ENCODE data around the gene NEUROG2. TPM values are rescaled to one million over a fixed set of nuclear protein-coding genes. Genes with fewer than 3 reads are reported as not detected.
"Not testable (repeated sequence)": the region's sequence is repeated elsewhere in the genome, so short reads cannot be mapped to it uniquely, and the experiment has no call there.

NEUROG2 gene
- not detected for total RNA-seq

GRCh38 chr4:112516066-112516470, at the start of gene NEUROG2:
Gene NEUROG2 (minus strand): TSS chr4:112516180. CDS start chr4:112515475, 705 bp downstream.
- DNase-seq (ENCODE audit: low spot score), result no peak

GRCh38 chr4:112564706-112565270, 48.8 kb upstream of the NEUROG2 start:
- DNase-seq (ENCODE audit: low spot score), result no peak

- DNase-seq (ENCODE audit: low spot score), result no peak
Observed at GRCh38 chr4:112563431-112564200, 47.6 kb upstream of the NEUROG2 start.

GRCh38 chr4:112562254-112562879, 46.4 kb upstream of the NEUROG2 start:
- no peak for DNase-seq (ENCODE audit: low spot score)

- no peak for DNase-seq (ENCODE audit: low spot score)
Observed at GRCh38 chr4:112560084-112560483, 44.1 kb upstream of the NEUROG2 start.

GRCh38 chr4:112559053-112559452, 43.1 kb upstream of the NEUROG2 start:
- no peak for DNase-seq (ENCODE audit: low spot score)

GRCh38 chr4:112557676-112558411, 41.9 kb upstream of the NEUROG2 start:
- no peak for DNase-seq (ENCODE audit: low spot score)

GRCh38 chr4:112554271-112554670, 38.3 kb upstream of the NEUROG2 start:
- not testable (repeated sequence) for DNase-seq (ENCODE audit: low spot score)

GRCh38 chr4:112552668-112553067, 36.7 kb upstream of the NEUROG2 start:
- no peak for DNase-seq (ENCODE audit: low spot score)

GRCh38 chr4:112550728-112551127, 34.7 kb upstream of the NEUROG2 start:
- DNase-seq (ENCODE audit: low spot score), result no peak

GRCh38 chr4:112546476-112546875, 30.5 kb upstream of the NEUROG2 start:
- no peak for DNase-seq (ENCODE audit: low spot score)

GRCh38 chr4:112545346-112545745, 29.4 kb upstream of the NEUROG2 start:
- no peak for DNase-seq (ENCODE audit: low spot score)

GRCh38 chr4:112540695-112541094, 24.7 kb upstream of the NEUROG2 start:
- no peak for DNase-seq (ENCODE audit: low spot score)

- DNase-seq (ENCODE audit: low spot score), result no peak
Observed at GRCh38 chr4:112536123-112536522, 20.1 kb upstream of the NEUROG2 start.

- no peak for DNase-seq (ENCODE audit: low spot score)
Observed at GRCh38 chr4:112532267-112532666, 16.3 kb upstream of the NEUROG2 start.

- DNase-seq (ENCODE audit: low spot score), result no peak
Observed at GRCh38 chr4:112531146-112531545, 15.2 kb upstream of the NEUROG2 start.

- DNase-seq (ENCODE audit: low spot score), result no peak
Observed at GRCh38 chr4:112526061-112526460, 10.1 kb upstream of the NEUROG2 start.

- DNase-seq (ENCODE audit: low spot score), result no peak
Observed at GRCh38 chr4:112523764-112524505, 8.0 kb upstream of the NEUROG2 start.

GRCh38 chr4:112523008-112523721, 7.2 kb upstream of the NEUROG2 start:
- no peak for DNase-seq (ENCODE audit: low spot score)

GRCh38 chr4:112522431-112522830, 6.5 kb upstream of the NEUROG2 start:
- not testable (repeated sequence) for DNase-seq (ENCODE audit: low spot score)

All from mucosa of gallbladder (tissue), 1 donor.